ENCODE data around the gene CHIT1.

DNA sequence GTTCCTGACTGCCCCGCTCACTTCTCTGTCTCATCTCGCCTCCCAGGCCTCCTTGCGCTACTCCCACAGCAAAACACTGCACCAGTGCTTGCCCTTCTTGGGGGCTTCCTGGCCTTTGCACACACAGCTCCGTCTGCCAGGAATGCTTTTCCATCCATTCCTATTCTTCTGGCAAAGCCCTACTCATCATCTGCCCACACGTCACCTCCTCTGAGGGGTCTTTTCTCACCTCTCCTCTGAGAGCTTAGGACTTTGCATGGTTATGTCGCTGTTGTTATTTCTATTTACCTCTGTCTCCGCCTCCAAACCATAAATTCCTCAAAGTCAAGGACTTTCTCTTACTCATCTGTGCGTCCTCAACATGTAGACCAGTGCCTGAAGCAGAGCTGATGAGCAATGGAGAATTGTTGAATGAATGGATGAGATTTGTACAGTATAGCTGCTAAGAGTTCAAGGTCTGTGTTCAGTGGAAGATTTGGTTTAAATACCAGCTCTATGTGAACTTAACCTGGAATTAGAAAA lies 49.5 kb upstream of the CHIT1 start:
- no peak for TF ChIP-seq POLR2AphosphoS5 (IDR thresholded peaks at IDR 0.05; ENCODE audit: borderline replicate concordance, low read depth, low read length)
- no peak for TF ChIP-seq EZH2 (IDR thresholded peaks at IDR 0.05)
- TF ChIP-seq FOXP2 (optimal IDR thresholded peaks at IDR 0.05; ENCODE audit: control extremely low read depth, extremely low read length, insufficient read depth), result no peak
